Stimulated activated memory B cell treated with anti-CD40 and anti-IgM and Interleukin-4, amounts not matched to agents 10 μg/mL and 1 μg/mL and 100 μg/mL, for 72 hours (primary cell): Measurements from ENCODE around the gene ARSB.

Experiments used
- ATAC-seq: fragments of 150-1000 bp; cut with Tn5 transposase; 2 replicates; pipeline ENCODE4 v1.10.0; 2021
- H3K27ac Mint-ChIP-seq: one replicate; pipeline ENCODE4 v1.8.0; 2022; ENCODE audit warnings: mild to moderate bottlenecking, mixed read lengths
- H3K27me3 Mint-ChIP-seq: one replicate; pipeline ENCODE4 v1.8.0; 2022; ENCODE audit warnings: mixed read lengths
- H3K36me3 Mint-ChIP-seq: one replicate; pipeline ENCODE4 v1.8.0; 2022; ENCODE audit warnings: mixed read lengths
- H3K4me1 Mint-ChIP-seq: one replicate; pipeline ENCODE4 v1.8.0; 2022; ENCODE audit warnings: mixed read lengths
- H3K4me3 Mint-ChIP-seq: one replicate; pipeline ENCODE4 v1.8.0; 2022; ENCODE audit warnings: mild to moderate bottlenecking, moderate library complexity, mixed read lengths
- H3K9me3 Mint-ChIP-seq: one replicate; pipeline ENCODE4 v1.8.0; 2022; ENCODE audit warnings: mixed read lengths

The ARSB gene

GRCh38 chr5:78985116-78985724, at the start of gene ARSB:
ARSB (minus strand) TSS chr5:78985310; CDS start chr5:78985248, 62 bp downstream.
- ATAC-seq, result peak; percentile 85
- H3K27ac Mint-ChIP-seq, result peak within 1 kb of the TSS; percentile 98
- no peaks in the 10 kb centered on the region for H3K36me3 Mint-ChIP-seq
- peak within 1 kb of the TSS; percentile 93 for H3K4me3 Mint-ChIP-seq
- H3K27me3 Mint-ChIP-seq, result no peaks in the 10 kb centered on the region
- H3K9me3 Mint-ChIP-seq, result no peaks in the 10 kb centered on the region
- peaks cover 41% of the 10 kb centered on the region for H3K4me1 Mint-ChIP-seq

- no peaks in the 10 kb centered on the region for H3K9me3 Mint-ChIP-seq
- no peaks in the 10 kb centered on the region for H3K36me3 Mint-ChIP-seq
- no peak overlapping the region for H3K4me3 Mint-ChIP-seq
- H3K27ac Mint-ChIP-seq, result no peak overlapping the region
- H3K27me3 Mint-ChIP-seq, result no peaks in the 10 kb centered on the region
- no peak for ATAC-seq
- H3K4me1 Mint-ChIP-seq, result no peaks in the 10 kb centered on the region
Observed at GRCh38 chr5:79032782-79033181, 47.7 kb upstream of the ARSB start.

- Mint-ChIP-seq H3K36me3 (no peaks in the 10 kb centered on the region), H3K9me3 (no peaks in the 10 kb centered on the region), H3K27ac (no peak overlapping the region), H3K4me1 (no peaks in the 10 kb centered on the region), H3K4me3 (no peak overlapping the region), H3K27me3 (peaks cover 3% of the 10 kb centered on the region)
- no peak for ATAC-seq
Observed at GRCh38 chr5:79032031-79032695, 47.1 kb upstream of the ARSB start.

GRCh38 chr5:79031485-79031867, 46.4 kb upstream of the ARSB start:
- no peak for ATAC-seq
- Mint-ChIP-seq H3K4me1 (no peaks in the 10 kb centered on the region), H3K4me3 (no peak overlapping the region), H3K27ac (no peak overlapping the region), H3K36me3 (no peaks in the 10 kb centered on the region), H3K27me3 (peaks cover 10% of the 10 kb centered on the region), H3K9me3 (no peaks in the 10 kb centered on the region)

- Mint-ChIP-seq H3K4me1 (no peaks in the 10 kb centered on the region), H3K9me3 (no peaks in the 10 kb centered on the region), H3K27me3 (peaks cover 16% of the 10 kb centered on the region), H3K4me3 (no peak overlapping the region), H3K36me3 (no peaks in the 10 kb centered on the region), H3K27ac (no peak overlapping the region)
- ATAC-seq, result no peak
Observed at GRCh38 chr5:79030663-79031484, 45.8 kb upstream of the ARSB start.

- no peaks in the 10 kb centered on the region for H3K36me3 Mint-ChIP-seq
- H3K9me3 Mint-ChIP-seq, result no peaks in the 10 kb centered on the region
- no peak overlapping the region for H3K27ac Mint-ChIP-seq
- peaks cover 61% of the 10 kb centered on the region for H3K27me3 Mint-ChIP-seq
- peaks cover 19% of the 10 kb centered on the region for H3K4me1 Mint-ChIP-seq
- no peak for ATAC-seq
- peak overlapping the region; percentile 71 for H3K4me3 Mint-ChIP-seq
Observed at GRCh38 chr5:79025054-79025472, 40.0 kb upstream of the ARSB start.

GRCh38 chr5:79023947-79024346, 38.8 kb upstream of the ARSB start:
- H3K36me3 Mint-ChIP-seq, result no peaks in the 10 kb centered on the region
- H3K27me3 Mint-ChIP-seq, result peaks cover 61% of the 10 kb centered on the region
- H3K4me3 Mint-ChIP-seq, result no peak overlapping the region

GRCh38 chr5:79023348-79023747, 38.2 kb upstream of the ARSB start:
- peaks cover 61% of the 10 kb centered on the region for H3K27me3 Mint-ChIP-seq
- no peaks in the 10 kb centered on the region for H3K36me3 Mint-ChIP-seq
- H3K4me1 Mint-ChIP-seq, result peaks cover 19% of the 10 kb centered on the region
- no peak overlapping the region for H3K27ac Mint-ChIP-seq
- no peak for ATAC-seq
- H3K9me3 Mint-ChIP-seq, result no peaks in the 10 kb centered on the region
- no peak overlapping the region for H3K4me3 Mint-ChIP-seq

More at GRCh38 chr5:79023947-79024346, 38.8 kb upstream of the ARSB start:
- Mint-ChIP-seq H3K4me1 (peaks cover 19% of the 10 kb centered on the region), H3K9me3 (no peaks in the 10 kb centered on the region), H3K27ac (no peak overlapping the region)
- ATAC-seq, result no peak

- H3K9me3 Mint-ChIP-seq, result no peaks in the 10 kb centered on the region
- no peaks in the 10 kb centered on the region for H3K36me3 Mint-ChIP-seq
- H3K4me1 Mint-ChIP-seq, result peaks cover 19% of the 10 kb centered on the region
- H3K27me3 Mint-ChIP-seq, result peaks cover 61% of the 10 kb centered on the region
- no peak for ATAC-seq
- H3K27ac Mint-ChIP-seq, result no peak overlapping the region
- no peak overlapping the region for H3K4me3 Mint-ChIP-seq
Observed at GRCh38 chr5:79022771-79023170, 37.7 kb upstream of the ARSB start.

GRCh38 chr5:79021753-79022152, 36.6 kb upstream of the ARSB start:
- Mint-ChIP-seq H3K9me3 (no peaks in the 10 kb centered on the region), H3K27ac (no peak overlapping the region), H3K36me3 (no peaks in the 10 kb centered on the region), H3K27me3 (peaks cover 54% of the 10 kb centered on the region), H3K4me3 (no peak overlapping the region), H3K4me1 (peaks cover 19% of the 10 kb centered on the region)
- ATAC-seq, result no peak

- Mint-ChIP-seq H3K36me3 (no peaks in the 10 kb centered on the region), H3K4me1 (peaks cover 19% of the 10 kb centered on the region), H3K4me3 (no peak overlapping the region), H3K9me3 (no peaks in the 10 kb centered on the region), H3K27me3 (peaks cover 52% of the 10 kb centered on the region), H3K27ac (no peak overlapping the region)
- ATAC-seq, result no peak
Observed at GRCh38 chr5:79020861-79021561, 35.9 kb upstream of the ARSB start.

- ATAC-seq, result no peak
- H3K36me3 Mint-ChIP-seq, result peaks cover 9% of the 10 kb centered on the region
- H3K4me3 Mint-ChIP-seq, result no peak overlapping the region
- H3K27ac Mint-ChIP-seq, result no peak overlapping the region
- peaks cover 33% of the 10 kb centered on the region for H3K27me3 Mint-ChIP-seq
- H3K9me3 Mint-ChIP-seq, result peaks cover 9% of the 10 kb centered on the region
- no peaks in the 10 kb centered on the region for H3K4me1 Mint-ChIP-seq
Observed at GRCh38 chr5:79014631-79015030, 29.5 kb upstream of the ARSB start.

GRCh38 chr5:79011869-79012268, 26.8 kb upstream of the ARSB start:
- Mint-ChIP-seq H3K4me1 (no peaks in the 10 kb centered on the region), H3K36me3 (peaks cover 9% of the 10 kb centered on the region), H3K27ac (no peak overlapping the region), H3K9me3 (peaks cover 9% of the 10 kb centered on the region), H3K27me3 (peaks cover 46% of the 10 kb centered on the region), H3K4me3 (no peak overlapping the region)
- ATAC-seq, result no peak

GRCh38 chr5:79011219-79011836, 26.2 kb upstream of the ARSB start:
- peaks cover 49% of the 10 kb centered on the region for H3K27me3 Mint-ChIP-seq
- no peaks in the 10 kb centered on the region for H3K4me1 Mint-ChIP-seq
- no peak for ATAC-seq
- H3K9me3 Mint-ChIP-seq, result peaks cover 9% of the 10 kb centered on the region
- H3K36me3 Mint-ChIP-seq, result peaks cover 9% of the 10 kb centered on the region
- H3K4me3 Mint-ChIP-seq, result no peak overlapping the region
- no peak overlapping the region for H3K27ac Mint-ChIP-seq

GRCh38 chr5:79008362-79008761, 23.3 kb upstream of the ARSB start:
- H3K36me3 Mint-ChIP-seq, result peaks cover 7% of the 10 kb centered on the region
- ATAC-seq, result no peak
- H3K9me3 Mint-ChIP-seq, result peaks cover 6% of the 10 kb centered on the region
- no peaks in the 10 kb centered on the region for H3K4me1 Mint-ChIP-seq
- H3K27me3 Mint-ChIP-seq, result peaks cover 38% of the 10 kb centered on the region
- no peak overlapping the region for H3K4me3 Mint-ChIP-seq
- H3K27ac Mint-ChIP-seq, result no peak overlapping the region
